ENCODE measurements around the gene TNS3. TPM values are rescaled to one million over a fixed set of nuclear protein-coding genes. Genes with fewer than 3 reads are reported as not detected.

Gene TNS3
- total RNA-seq, 1 donor from 2014 or later = 30.3 TPM

DNA sequence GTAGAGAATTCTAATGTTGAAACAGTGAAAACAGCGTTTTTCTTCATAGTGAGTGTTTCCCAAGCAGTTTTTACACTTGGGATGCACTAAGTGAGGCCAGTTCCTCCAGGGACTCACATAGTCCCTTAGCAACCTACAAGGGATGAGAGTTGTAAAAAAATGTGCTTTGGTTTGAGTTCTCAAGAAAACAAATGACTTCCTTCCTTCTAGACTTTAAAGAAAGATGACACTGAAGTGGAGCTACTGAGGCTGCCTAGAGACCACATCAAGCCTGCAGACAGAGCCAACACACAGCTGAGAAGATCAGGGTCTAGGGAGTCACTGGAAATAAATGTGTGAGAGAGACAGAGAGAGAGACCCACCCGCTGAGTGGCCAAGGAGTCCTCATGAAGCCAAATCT, 264.4 kb downstream of the TNS3 start:
- ChIA-PET CTCF (no interaction called here), POLR2A (no interaction called here)
- H3K9me3 Mint-ChIP-seq = peaks cover 3% of the 10 kb centered on the region
- DNase-seq (no peak), ATAC-seq (ENCODE audit: low read depth) (no peak)
- peaks cover 59% of the 10 kb centered on the region for H3K36me3 Mint-ChIP-seq (ENCODE audit: low read depth)
- intact Hi-C loops (cut with micrococcal nuclease) = no loop called here
- H3K4me1 Mint-ChIP-seq = no peaks in the 10 kb centered on the region
- H3K27me3 Mint-ChIP-seq = no peaks in the 10 kb centered on the region
- no peak overlapping the region for H3K4me3 Mint-ChIP-seq
- TF ChIP-seq, protein P1, sequence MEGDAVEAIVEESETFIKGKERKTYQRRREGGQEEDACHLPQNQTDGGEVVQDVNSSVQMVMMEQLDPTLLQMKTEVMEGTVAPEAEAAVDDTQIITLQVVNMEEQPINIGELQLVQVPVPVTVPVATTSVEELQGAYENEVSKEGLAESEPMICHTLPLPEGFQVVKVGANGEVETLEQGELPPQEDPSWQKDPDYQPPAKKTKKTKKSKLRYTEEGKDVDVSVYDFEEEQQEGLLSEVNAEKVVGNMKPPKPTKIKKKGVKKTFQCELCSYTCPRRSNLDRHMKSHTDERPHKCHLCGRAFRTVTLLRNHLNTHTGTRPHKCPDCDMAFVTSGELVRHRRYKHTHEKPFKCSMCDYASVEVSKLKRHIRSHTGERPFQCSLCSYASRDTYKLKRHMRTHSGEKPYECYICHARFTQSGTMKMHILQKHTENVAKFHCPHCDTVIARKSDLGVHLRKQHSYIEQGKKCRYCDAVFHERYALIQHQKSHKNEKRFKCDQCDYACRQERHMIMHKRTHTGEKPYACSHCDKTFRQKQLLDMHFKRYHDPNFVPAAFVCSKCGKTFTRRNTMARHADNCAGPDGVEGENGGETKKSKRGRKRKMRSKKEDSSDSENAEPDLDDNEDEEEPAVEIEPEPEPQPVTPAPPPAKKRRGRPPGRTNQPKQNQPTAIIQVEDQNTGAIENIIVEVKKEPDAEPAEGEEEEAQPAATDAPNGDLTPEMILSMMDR (IDR thresholded peaks at IDR 0.05) = no peak
- no peak overlapping the region for H3K27ac Mint-ChIP-seq

DNA sequence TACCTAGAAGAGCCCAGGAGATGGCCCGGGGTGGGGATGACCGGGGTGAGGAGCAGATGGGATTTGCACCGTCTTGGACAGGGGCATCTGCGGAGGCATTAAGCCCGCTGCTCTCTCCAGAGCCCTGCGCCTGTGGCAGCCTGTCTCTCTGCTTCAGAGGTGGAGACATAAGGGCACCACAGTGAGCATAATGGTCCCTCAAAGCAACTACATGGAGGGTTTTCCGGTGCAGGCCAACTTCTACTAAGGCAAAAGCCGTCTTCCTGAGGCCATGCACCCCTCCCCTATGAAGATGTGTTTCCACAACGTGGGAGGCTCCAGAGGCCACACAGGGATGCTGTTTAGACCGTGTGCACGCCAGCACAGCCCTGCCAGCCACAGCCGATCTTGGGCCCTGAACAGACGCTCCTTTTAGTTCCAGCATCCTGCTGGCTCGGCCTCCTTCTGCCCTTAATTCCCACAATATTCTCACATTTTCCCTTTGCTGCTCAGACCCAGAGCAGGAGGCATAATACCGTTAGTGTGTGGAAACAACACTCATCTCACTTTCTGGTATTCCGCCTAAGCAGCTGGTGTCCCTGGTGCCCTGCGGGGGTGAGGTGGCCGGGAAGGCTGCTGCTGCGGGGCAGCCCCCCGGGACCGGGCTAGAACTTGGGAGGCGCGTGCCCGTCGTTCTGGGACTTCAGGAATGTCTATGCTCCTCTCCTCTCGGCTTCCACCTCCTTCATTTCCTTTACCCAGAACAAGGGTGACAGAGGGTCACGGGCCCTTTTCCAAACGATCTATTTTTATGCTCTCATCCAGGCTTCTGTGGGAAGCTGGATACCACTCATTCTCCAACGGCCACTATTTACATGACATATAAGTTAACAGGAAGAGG, 266.9 kb downstream of the TNS3 start:
- no peaks in the 10 kb centered on the region for H3K27me3 Mint-ChIP-seq
- H3K4me1 Mint-ChIP-seq = no peaks in the 10 kb centered on the region
- POLR2A ChIA-PET = no interaction called here
- ATAC-seq (ENCODE audit: low read depth) (no peak), DNase-seq (no peak)
- CTCF ChIA-PET = no interaction called here
- TF ChIP-seq, protein P1 (IDR thresholded peaks at IDR 0.05) = no peak
- peaks cover 8% of the 10 kb centered on the region for H3K9me3 Mint-ChIP-seq
- H3K36me3 Mint-ChIP-seq (ENCODE audit: low read depth) = peaks cover 62% of the 10 kb centered on the region
- no peak overlapping the region for H3K4me3 Mint-ChIP-seq
- no peak overlapping the region for H3K27ac Mint-ChIP-seq
- intact Hi-C loops (cut with micrococcal nuclease) = no loop called here

DNA sequence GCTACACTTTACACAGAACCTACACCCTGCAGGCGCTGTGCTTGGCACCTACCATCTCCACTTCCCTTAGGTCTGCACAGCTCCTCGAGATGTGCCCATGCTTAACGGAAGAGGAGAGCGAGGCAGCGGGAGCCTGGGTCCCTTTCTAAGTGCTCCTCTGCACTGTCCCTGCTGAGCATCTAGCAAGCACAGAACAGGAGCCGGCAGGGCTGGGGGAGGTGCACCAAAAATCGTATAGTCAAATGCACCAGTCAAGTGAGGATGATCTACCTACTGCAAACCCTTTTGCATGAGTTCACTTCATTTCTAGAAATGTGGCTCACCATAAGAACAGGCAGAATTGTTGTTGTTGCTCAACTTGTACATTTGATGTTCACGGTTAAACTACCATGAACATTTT, 267.7 kb downstream of the TNS3 start:
- Mint-ChIP-seq H3K4me3 (no peak overlapping the region), H3K36me3 (ENCODE audit: low read depth) (peaks cover 62% of the 10 kb centered on the region)
- intact Hi-C loops (cut with micrococcal nuclease) = no loop called here

DNA sequence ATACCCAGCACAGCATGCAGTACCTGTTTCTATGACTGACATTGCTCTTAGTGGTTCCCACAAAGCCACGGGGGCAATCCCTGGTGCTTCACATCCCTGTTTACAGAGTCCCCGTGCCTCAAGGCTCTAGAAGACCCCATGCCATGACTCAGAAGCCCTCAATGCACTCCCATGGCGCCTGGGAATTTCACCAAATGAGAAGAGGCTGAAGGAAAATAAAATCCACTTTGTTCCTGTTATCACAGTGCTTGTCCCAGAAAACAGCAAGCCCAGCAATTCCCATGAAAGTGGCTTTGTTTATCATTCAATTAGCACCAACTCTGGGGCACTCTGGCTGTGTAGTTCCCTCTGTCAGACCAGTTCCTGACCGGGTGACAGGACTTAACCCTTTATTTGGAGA, 268.3 kb downstream of the TNS3 start:
- Mint-ChIP-seq H3K4me1 (no peaks in the 10 kb centered on the region), H3K36me3 (ENCODE audit: low read depth) (peaks cover 62% of the 10 kb centered on the region), H3K9me3 (peaks cover 13% of the 10 kb centered on the region), H3K27me3 (no peaks in the 10 kb centered on the region), H3K4me3 (no peak overlapping the region), H3K27ac (no peak overlapping the region)
- CTCF ChIA-PET = no interaction called here
- DNase-seq = no peak
- ATAC-seq (ENCODE audit: low read depth) = no peak
- POLR2A ChIA-PET = no interaction called here
- intact Hi-C loops (cut with micrococcal nuclease) = no loop called here
- TF ChIP-seq, protein P1 (IDR thresholded peaks at IDR 0.05) = no peak

More for the DNA sequence above, 267.7 kb downstream of the TNS3 start:
- no peak overlapping the region for H3K27ac Mint-ChIP-seq
- H3K9me3 Mint-ChIP-seq = peaks cover 8% of the 10 kb centered on the region
- H3K4me1 Mint-ChIP-seq = no peaks in the 10 kb centered on the region
- H3K27me3 Mint-ChIP-seq = no peaks in the 10 kb centered on the region
- TF ChIP-seq, protein P1 (IDR thresholded peaks at IDR 0.05) = no peak
- CTCF ChIA-PET = no interaction called here
- POLR2A ChIA-PET = no interaction called here
- no peak for ATAC-seq (ENCODE audit: low read depth)
- no peak for DNase-seq

- no peaks in the 10 kb centered on the region for H3K4me1 Mint-ChIP-seq
- peaks cover 54% of the 10 kb centered on the region for H3K36me3 Mint-ChIP-seq (ENCODE audit: low read depth)
- H3K27me3 Mint-ChIP-seq = no peaks in the 10 kb centered on the region
- no peak for DNase-seq
- H3K27ac Mint-ChIP-seq = no peak overlapping the region
- intact Hi-C loops (cut with micrococcal nuclease) = no loop called here
- POLR2A ChIA-PET = no interaction called here
- TF ChIP-seq, protein P1 (IDR thresholded peaks at IDR 0.05) = no peak
- peaks cover 10% of the 10 kb centered on the region for H3K9me3 Mint-ChIP-seq
- CTCF ChIA-PET = no interaction called here
- ATAC-seq (ENCODE audit: low read depth) = no peak
- no peak overlapping the region for H3K4me3 Mint-ChIP-seq
These were observed 270.0 kb downstream of the TNS3 start for GRCh38 chr7:47311891-47312290.

Data from activated B cell treated with CpG ODN at 0.5 μM for 24 hours (primary cell).